CD4-positive, alpha-beta memory T cell (primary cell): ENCODE data around the gene PHF13. TPM values are rescaled to one million over a fixed set of nuclear protein-coding genes. Genes with fewer than 3 reads are reported as not detected.

Source experiments
- CTCF ChIA-PET: fragments of 350-600 bp; sonication (Branson Sonifier 250); formaldehyde crosslinking; loops from one replicate; lab custom pipeline; 2021; ENCODE audit warnings: inconsistent platforms; ENCODE audit not compliant: partially characterized antibody; lab: Charles Lee
- POLR2A ChIA-PET: fragments of 350-600 bp; sonication (Branson Sonifier 250); formaldehyde crosslinking; loops from one replicate; lab custom pipeline; 2021; ENCODE audit not compliant: partially characterized antibody; lab: Charles Lee
- DNase-seq, 5 donors: peaks; one replicate each; pipeline versions ENCODE4 v3.0.0 to v3.0.0-alpha.2; 2020 to 2022; ENCODE audit warnings: mixed read lengths in 1 of 5
- H3K27ac ChIP-seq: one replicate; pipeline ENCODE4 v1.7.0; 2013; ENCODE audit warnings: low read depth, low read length
- H3K27me3 ChIP-seq: 2 replicates; pipeline ENCODE4 v1.7.0; 2013; ENCODE audit warnings: mild to moderate bottlenecking, low read length, moderate library complexity; ENCODE audit not compliant: insufficient read depth
- H3K36me3 ChIP-seq: 2 replicates; pipeline ENCODE4 v1.7.0; 2013; ENCODE audit warnings: mild to moderate bottlenecking, low read length, moderate library complexity; ENCODE audit not compliant: insufficient read depth
- H3K4me1 ChIP-seq: 2 replicates; pipeline ENCODE4 v1.7.0; 2013; ENCODE audit warnings: mild to moderate bottlenecking, low read length, moderate library complexity; ENCODE audit not compliant: insufficient read depth
- H3K4me3 ChIP-seq, 2 donors: one replicate each; pipeline ENCODE4 v1.7.0; 2013; ENCODE audit warnings: low read length in 2 of 2, mild to moderate bottlenecking in 1 of 2
- H3K9me3 ChIP-seq, 2 donors: one replicate each; pipeline ENCODE4 v1.7.0; 2013; ENCODE audit warnings: low read length in 2 of 2, control low read depth in 1 of 2; ENCODE audit not compliant: control insufficient read depth in 1 of 2
- H3K27ac Mint-ChIP-seq, 7 donors: one replicate each; pipeline ENCODE4 v1.8.0; 2020 to 2021; ENCODE audit warnings: mixed read lengths in 7 of 7, mild to moderate bottlenecking in 6 of 7, inconsistent platforms in 3 of 7, moderate library complexity in 3 of 7
- H3K27me3 Mint-ChIP-seq, 2 donors: one replicate each; pipeline ENCODE4 v1.8.0; 2020 to 2021; ENCODE audit warnings: mixed read lengths in 2 of 2
- H3K36me3 Mint-ChIP-seq, 2 donors: one replicate each; pipeline ENCODE4 v1.8.0; 2020 to 2021; ENCODE audit warnings: mixed read lengths in 2 of 2, inconsistent platforms in 1 of 2, mild to moderate bottlenecking in 1 of 2
- H3K4me1 Mint-ChIP-seq, 4 donors: one replicate each; pipeline ENCODE4 v1.8.0; 2020 to 2021; ENCODE audit warnings: mixed read lengths in 4 of 4, mild to moderate bottlenecking in 1 of 4
- H3K4me3 Mint-ChIP-seq, 8 donors: one replicate each; pipeline ENCODE4 v1.8.0; 2020 to 2021; ENCODE audit warnings: mixed read lengths in 8 of 8, mild to moderate bottlenecking in 7 of 8, moderate library complexity in 6 of 8, inconsistent platforms in 3 of 8
- H3K9me3 Mint-ChIP-seq, 8 donors: one replicate each; pipeline ENCODE4 v1.8.0; 2020 to 2021; ENCODE audit warnings: mixed read lengths in 8 of 8, mild to moderate bottlenecking in 5 of 8, inconsistent platforms in 3 of 8, moderate library complexity in 1 of 8
- intact Hi-C: fragments of 100-400 bp; cut with micrococcal nuclease; formaldehyde crosslinking; loops from one replicate; pipeline ENCODE4 v1.15.1; 2023
- polyA plus RNA-seq, 2 donors: library from polyadenylated mRNA; unstranded; fragments of 300-500 nt; fragmentation: Illumina TruSeq; gene quantifications; one replicate each; pipeline ENCODE4 v1.2.3, GENCODE V29; 2021
- total RNA-seq, 2 experiments: library from RNA; stranded (reverse); gene quantifications; one replicate each; pipeline ENCODE4 v1.2.3, GENCODE V29; 2021

Gene PHF13
- total and polyA plus RNA-seq, 4 experiments from 2014 or later: 2.1 to 14.7 (median 10.0) TPM

DNA sequence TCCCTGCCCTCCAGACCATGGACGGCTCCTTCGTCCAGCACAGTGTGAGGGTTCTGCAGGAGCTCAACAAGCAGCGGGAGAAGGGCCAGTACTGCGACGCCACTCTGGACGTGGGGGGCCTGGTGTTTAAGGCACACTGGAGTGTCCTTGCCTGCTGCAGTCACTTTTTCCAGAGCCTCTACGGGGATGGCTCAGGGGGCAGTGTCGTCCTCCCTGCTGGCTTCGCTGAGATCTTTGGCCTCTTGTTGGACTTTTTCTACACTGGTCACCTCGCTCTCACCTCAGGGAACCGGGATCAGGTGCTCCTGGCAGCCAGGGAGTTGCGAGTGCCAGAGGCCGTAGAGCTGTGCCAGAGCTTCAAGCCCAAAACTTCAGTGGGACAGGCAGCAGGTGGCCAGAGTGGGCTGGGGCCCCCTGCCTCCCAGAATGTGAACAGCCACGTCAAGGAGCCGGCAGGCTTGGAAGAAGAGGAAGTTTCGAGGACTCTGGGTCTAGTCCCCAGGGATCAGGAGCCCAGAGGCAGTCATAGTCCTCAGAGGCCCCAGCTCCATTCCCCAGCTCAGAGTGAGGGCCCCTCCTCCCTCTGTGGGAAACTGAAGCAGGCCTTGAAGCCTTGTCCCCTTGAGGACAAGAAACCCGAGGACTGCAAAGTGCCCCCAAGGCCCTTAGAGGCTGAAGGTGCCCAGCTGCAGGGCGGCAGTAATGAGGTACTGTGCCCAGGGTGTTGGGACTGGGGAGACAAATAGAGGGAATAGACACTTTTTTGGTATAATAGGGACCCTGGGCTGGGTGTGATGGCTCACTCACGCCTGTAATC is 32.7 kb upstream of the PHF13 start:
- Histone ChIP-seq H3K4me1 (peaks cover 38% of the 10 kb centered on the region), H3K36me3 (no peaks in the 10 kb centered on the region), H3K4me3 (peak overlapping the region; percentile 69 to 76), H3K27me3 (no peaks in the 10 kb centered on the region), H3K9me3 (no peaks in the 10 kb centered on the region), H3K27ac (peak overlapping the region; percentile 83)
- ChIA-PET POLR2A (interaction anchor here (1.1 to 13.0 kb wide), 17 partner anchors 8 to 121 kb away, joined by 3 to 273 read pairs (median 5); partner anchors contain the start of genes KLHL21, NOL9, PHF13 and TAS1R1), CTCF (interaction anchor here (0.7 to 2.3 kb wide), 10 partner anchors 9 to 66 kb away, joined by 3 to 13 read pairs (median 4); partner anchors contain the start of genes KLHL21, NOL9, TAS1R1 and THAP3)
- peak overlapping the region; percentile 96 to 99 (median 99) for H3K27ac Mint-ChIP-seq
- peaks cover 0 to 11% of the 10 kb centered on the region in 2 donors for H3K36me3 Mint-ChIP-seq
- no peak for DNase-seq
- H3K9me3 Mint-ChIP-seq: no peaks in the 10 kb centered on the region
- intact Hi-C loops: loop anchor here (1.0 kb wide), 1 partner anchor 20 kb away; no protein-coding TSS in a partner anchor
- H3K27me3 Mint-ChIP-seq: no peaks in the 10 kb centered on the region
- H3K4me1 Mint-ChIP-seq: peaks cover 22 to 49% (median 36%) of the 10 kb centered on the region in 4 donors
- peak overlapping the region; percentile 92 to 99 (median 96) for H3K4me3 Mint-ChIP-seq

DNA sequence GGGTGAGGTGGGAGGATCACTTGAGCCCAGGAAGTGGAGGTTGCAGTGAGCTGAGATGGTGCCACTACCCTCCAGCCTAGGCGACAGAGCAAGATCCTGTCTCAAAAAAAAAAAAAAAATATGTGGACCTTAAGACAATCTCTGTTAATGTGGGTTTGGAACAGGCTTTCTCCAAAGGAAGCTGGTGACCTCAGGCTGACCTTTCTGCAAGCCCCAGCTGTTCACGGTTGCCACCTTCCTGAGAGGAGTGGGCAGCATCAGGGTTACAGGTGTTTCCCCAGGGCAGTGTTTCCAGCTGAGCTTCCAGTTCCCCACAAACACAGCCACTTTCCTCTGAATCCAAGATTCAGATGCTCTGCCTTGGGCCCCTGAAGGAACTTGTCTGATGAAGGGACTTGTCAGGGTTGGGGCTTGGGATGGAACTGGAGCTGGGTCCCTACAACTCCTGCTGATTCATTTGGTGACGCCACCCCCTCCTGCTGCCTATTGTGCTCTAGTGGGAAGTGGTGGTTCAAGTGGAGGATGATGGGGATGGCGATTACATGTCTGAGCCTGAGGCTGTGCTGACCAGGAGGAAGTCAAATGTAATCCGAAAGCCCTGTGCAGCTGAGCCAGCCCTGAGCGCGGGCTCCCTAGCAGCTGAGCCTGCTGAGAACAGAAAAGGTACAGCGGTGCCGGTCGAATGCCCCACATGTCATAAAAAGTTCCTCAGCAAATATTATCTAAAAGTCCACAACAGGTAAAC is 31.8 kb upstream of the PHF13 start:
- Mint-ChIP-seq H3K4me3 (peak overlapping the region; percentile 52 to 98 (median 93)), H3K27me3 (no peaks in the 10 kb centered on the region), H3K9me3 (no peaks in the 10 kb centered on the region), H3K27ac (peak overlapping the region; percentile 86 to 99 (median 96)), H3K36me3 (peaks cover 0 to 11% of the 10 kb centered on the region in 2 donors), H3K4me1 (peaks cover 22 to 49% (median 36%) of the 10 kb centered on the region in 4 donors)
- no peak for DNase-seq
- ChIA-PET POLR2A (interaction anchor here (1.6 to 13.0 kb wide), 4 partner anchors 19 to 42 kb away, joined by 3 to 273 read pairs (median 18); partner anchors contain the start of genes KLHL21, NOL9, TAS1R1 and THAP3), CTCF (interaction anchor here (0.7 to 2.3 kb wide), 5 partner anchors 13 to 65 kb away, joined by 3 to 13 read pairs (median 4); partner anchors contain the start of genes KLHL21, NOL9 and TAS1R1)
- H3K36me3 ChIP-seq: peaks cover 2% of the 10 kb centered on the region
- H3K4me3 ChIP-seq: no peak overlapping the region
- intact Hi-C loops: no loop called here
- no peaks in the 10 kb centered on the region for H3K9me3 ChIP-seq
- H3K27me3 ChIP-seq: no peaks in the 10 kb centered on the region
- H3K4me1 ChIP-seq: peaks cover 38% of the 10 kb centered on the region
- H3K27ac ChIP-seq: peak overlapping the region; percentile 83

DNA sequence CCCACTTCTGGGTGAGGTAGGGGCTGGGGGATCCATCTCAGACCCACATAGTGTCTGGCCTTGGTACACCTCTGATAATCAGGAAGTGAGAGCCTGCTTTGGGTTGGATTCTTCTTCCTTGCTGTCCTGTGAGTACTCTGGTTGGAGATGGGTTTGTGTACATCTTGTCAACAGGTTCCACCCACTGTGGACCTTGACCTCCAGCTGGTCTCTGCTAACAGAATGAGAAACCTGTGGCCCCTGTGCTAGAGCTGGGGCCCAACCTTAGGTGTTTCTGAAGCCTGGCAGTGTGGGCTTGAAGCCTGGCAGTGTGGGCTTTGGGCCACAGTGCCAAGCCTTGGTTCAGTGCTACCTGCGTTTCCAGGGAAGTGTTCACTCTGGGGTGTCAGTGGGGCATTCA is 31.2 kb upstream of the PHF13 start:
- DNase-seq: no peak
- CTCF ChIA-PET: interaction anchor here (1.0 to 1.4 kb wide), 2 partner anchors 28 to 215 kb away, joined by 3 to 4 read pairs; partner anchors contain the start of genes NOL9 and TAS1R1
- intact Hi-C loops: no loop called here
- H3K4me1 Mint-ChIP-seq: peaks cover 24 to 56% (median 36%) of the 10 kb centered on the region in 4 donors
- Histone ChIP-seq H3K4me1 (peaks cover 38% of the 10 kb centered on the region), H3K27ac (no peak overlapping the region), H3K9me3 (no peaks in the 10 kb centered on the region), H3K27me3 (no peaks in the 10 kb centered on the region), H3K4me3 (no peak overlapping the region), H3K36me3 (peaks cover 5% of the 10 kb centered on the region)
- peak overlapping the region; percentile 22 to 73 (median 52) for H3K4me3 Mint-ChIP-seq
- H3K9me3 Mint-ChIP-seq: no peaks in the 10 kb centered on the region
- H3K27ac Mint-ChIP-seq: peak overlapping the region; percentile 35 to 96 (median 86)
- no peaks in the 10 kb centered on the region for H3K27me3 Mint-ChIP-seq
- POLR2A ChIA-PET: interaction anchor here (13.0 kb wide), 1 partner anchor 18 kb away, joined by 273 read pairs; the partner anchor contains the start of gene KLHL21
- H3K36me3 Mint-ChIP-seq: peaks cover 0 to 11% of the 10 kb centered on the region in 2 donors

DNA sequence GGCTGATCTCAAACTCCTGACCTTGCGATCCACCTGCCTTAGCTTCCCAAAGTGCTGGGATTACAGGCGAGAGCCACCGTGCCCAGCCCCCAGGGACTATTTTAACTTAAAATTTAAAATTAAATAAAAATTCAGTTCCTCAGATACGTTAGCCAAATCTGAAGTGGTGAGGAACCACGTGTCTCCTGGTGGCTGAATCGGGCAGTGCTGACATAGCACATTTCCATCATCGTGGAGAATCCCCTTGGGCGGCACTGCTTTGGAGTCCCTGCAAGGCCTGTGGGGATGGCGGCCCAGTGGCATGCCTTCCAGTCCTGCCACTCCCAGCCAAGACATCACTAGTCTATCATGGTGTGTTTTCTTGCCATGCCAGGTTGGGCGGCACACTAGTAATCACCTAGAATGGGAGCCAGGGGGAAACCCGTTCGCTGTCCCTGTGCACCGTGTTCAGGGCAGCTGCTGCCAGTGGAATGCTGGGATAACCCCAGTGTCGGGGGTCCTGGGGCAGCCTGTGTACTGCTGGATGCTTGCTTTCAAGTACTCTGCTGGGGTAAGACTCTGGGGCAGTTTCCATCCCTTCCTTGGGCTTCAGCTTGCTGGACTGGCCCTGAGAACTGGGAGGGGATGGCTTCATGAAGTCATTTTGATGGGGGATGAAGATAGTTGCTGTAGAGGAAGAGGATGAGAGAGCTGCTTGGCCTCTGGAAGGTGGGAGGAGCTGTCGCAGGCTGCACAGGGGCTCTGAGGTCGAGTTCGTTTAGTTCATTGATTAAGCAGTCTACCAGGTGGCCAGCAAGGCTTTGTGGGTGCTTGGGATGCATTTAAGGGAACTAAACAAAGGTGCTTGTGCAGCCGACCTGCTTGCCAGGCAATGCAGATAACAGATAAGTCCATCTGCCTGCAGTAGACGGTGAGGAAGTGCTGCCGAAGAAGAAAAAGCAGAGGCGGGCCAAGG is 29.1 kb upstream of the PHF13 start:
- Mint-ChIP-seq H3K4me3 (peak overlapping the region in 2 of 8 donors; percentile 17 to 25), H3K9me3 (no peaks in the 10 kb centered on the region), H3K27ac (peak overlapping the region in 6 of 7 donors; percentile 11 to 87 (median 54)), H3K4me1 (peaks cover 23 to 57% (median 33%) of the 10 kb centered on the region in 4 donors), H3K27me3 (no peaks in the 10 kb centered on the region), H3K36me3 (peaks cover 0 to 17% of the 10 kb centered on the region in 2 donors)
- Histone ChIP-seq H3K4me3 (no peak overlapping the region), H3K9me3 (no peaks in the 10 kb centered on the region), H3K4me1 (peaks cover 33% of the 10 kb centered on the region), H3K27ac (no peak overlapping the region), H3K27me3 (no peaks in the 10 kb centered on the region), H3K36me3 (peaks cover 12% of the 10 kb centered on the region)
- ChIA-PET CTCF (no interaction called here), POLR2A (interaction anchor here (13.0 kb wide), 1 partner anchor 16 kb away, joined by 273 read pairs; the partner anchor contains the start of gene KLHL21)
- intact Hi-C loops: no loop called here
- no peak for DNase-seq

DNA sequence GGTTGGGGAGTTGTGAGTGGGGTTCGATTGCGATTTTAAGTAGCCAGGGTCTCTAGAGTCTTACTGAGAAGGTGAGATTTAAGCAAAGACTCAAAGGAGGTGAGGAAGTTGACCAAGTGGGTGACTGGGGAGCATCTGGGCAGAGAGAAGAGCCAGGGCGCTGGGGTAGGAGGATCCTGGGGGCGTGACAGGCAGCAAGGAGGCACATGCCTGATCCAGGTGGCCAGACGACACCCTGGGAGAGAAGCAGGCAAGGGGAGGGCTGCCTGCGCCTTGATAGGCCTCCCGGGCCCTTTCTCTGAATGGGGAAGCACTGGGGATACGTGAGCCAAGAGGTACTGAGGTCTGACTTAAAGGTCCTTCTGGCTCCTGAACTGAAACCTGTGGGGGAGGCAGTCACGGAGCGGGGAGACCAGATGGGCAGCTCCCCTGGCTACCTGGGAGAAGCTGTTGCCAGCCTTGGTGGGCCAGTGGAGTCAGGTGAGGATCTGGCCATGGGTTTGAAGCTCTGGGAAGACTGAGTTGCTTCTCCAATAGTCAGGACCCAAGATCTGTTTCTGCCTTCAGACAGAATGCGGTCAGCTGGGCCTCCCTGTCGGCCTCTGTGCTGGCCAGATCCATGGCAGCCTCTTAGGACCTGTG is 28.3 kb upstream of the PHF13 start:
- peaks cover 16% of the 10 kb centered on the region for H3K36me3 ChIP-seq

DNA sequence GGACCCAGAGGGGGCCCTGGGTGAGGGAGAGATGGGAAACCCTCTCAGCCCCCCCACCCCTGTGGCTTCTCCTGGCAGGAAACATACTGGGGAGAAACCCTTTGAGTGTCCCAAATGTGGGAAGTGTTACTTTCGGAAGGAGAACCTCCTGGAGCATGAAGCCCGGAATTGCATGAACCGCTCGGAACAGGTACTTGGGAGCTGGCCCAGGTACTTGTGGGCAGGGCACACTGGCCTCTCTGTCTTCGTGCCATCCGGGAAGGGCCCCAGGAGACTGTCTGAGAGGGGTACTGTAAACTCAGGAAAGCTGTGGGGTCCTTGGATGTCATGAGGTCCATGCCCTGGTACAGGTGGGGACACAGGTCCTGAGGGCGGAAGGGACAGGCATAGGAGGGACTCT is 27.7 kb upstream of the PHF13 start:
- Histone ChIP-seq H3K27ac (no peak overlapping the region), H3K4me3 (no peak overlapping the region), H3K27me3 (no peaks in the 10 kb centered on the region), H3K9me3 (no peaks in the 10 kb centered on the region), H3K4me1 (peaks cover 25% of the 10 kb centered on the region), H3K36me3 (peaks cover 22% of the 10 kb centered on the region)
- Mint-ChIP-seq H3K4me3 (no peak overlapping the region), H3K9me3 (no peaks in the 10 kb centered on the region), H3K4me1 (peaks cover 15 to 44% (median 29%) of the 10 kb centered on the region in 4 donors), H3K36me3 (peaks cover 0 to 28% of the 10 kb centered on the region in 2 donors), H3K27ac (no peak overlapping the region), H3K27me3 (no peaks in the 10 kb centered on the region)
- no peak for DNase-seq
- ChIA-PET POLR2A (interaction anchor here (0.6 to 13.0 kb wide), 2 partner anchors 15 to 46 kb away, joined by 4 to 273 read pairs; partner anchors contain the start of gene KLHL21), CTCF (no interaction called here)
- intact Hi-C loops: no loop called here

More for the DNA sequence above, 28.3 kb upstream of the PHF13 start:
- POLR2A ChIA-PET: interaction anchor here (0.6 to 13.0 kb wide), 2 partner anchors 15 to 46 kb away, joined by 4 to 273 read pairs; partner anchors contain the start of gene KLHL21
- H3K4me1 ChIP-seq: peaks cover 31% of the 10 kb centered on the region
- H3K27me3 Mint-ChIP-seq: no peaks in the 10 kb centered on the region
- peaks cover 20 to 50% (median 32%) of the 10 kb centered on the region in 4 donors for H3K4me1 Mint-ChIP-seq
- H3K4me3 Mint-ChIP-seq: no peak overlapping the region
- H3K27me3 ChIP-seq: no peaks in the 10 kb centered on the region
- peaks cover 0 to 21% of the 10 kb centered on the region in 2 donors for H3K36me3 Mint-ChIP-seq
- H3K9me3 ChIP-seq: no peaks in the 10 kb centered on the region
- H3K27ac Mint-ChIP-seq: peak overlapping the region; percentile 11 to 85 (median 55)
- intact Hi-C loops: no loop called here
- DNase-seq: no peak
- H3K4me3 ChIP-seq: no peak overlapping the region
- CTCF ChIA-PET: no interaction called here
- no peak overlapping the region for H3K27ac ChIP-seq
- H3K9me3 Mint-ChIP-seq: no peaks in the 10 kb centered on the region
